ENCODE data around the gene CLK1. TPM values are rescaled to one million over a fixed set of nuclear protein-coding genes. Genes with fewer than 3 reads are reported as not detected.

Gene CLK1
- total and polyA plus RNA-seq, 5 donors from 2014 or later: 36.5 to 1,274 (median 42.7) TPM

DNA sequence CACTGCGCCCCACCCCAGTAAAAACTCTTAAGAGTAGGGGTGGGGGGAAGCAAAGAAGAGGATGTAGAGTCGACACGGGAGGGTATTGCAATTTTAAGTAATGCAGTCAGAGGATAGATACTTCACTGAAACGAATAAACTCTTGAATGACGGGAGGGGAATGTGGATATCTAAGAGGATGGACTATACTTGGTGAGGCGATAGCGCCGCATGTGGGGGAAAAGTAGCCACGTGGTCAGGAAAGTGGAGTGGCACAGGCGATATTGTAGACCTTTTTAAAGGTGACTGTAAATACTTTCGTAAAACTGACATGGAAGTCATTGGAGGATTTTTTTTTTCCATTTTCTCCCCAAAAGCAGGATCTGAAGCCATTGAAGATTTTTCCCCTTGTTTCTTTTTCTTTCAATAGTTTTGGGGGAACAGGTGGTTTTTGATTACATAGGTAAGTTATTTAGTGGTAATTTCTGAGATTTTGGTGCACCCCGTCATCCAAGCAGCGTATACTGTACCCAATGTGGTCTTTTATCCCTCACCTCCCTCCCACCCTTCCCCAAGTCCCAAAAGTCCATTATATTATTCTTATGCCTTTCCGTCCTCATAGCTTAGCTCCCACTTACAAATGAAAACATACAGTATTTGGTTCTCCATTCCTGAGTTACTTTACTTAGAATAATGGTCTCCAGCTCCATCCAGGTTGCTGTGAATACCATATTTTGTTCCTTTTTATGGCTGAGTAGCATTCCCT, 13.8 kb downstream of the CLK1 start:
- Histone ChIP-seq H3K27ac (ENCODE audit: insufficient read depth, low read length, poor library complexity, severe bottlenecking) (no peak overlapping the region), H3K36me3 (ENCODE audit: control insufficient read depth, insufficient read depth, low read length) (peaks cover 51% of the 10 kb centered on the region), H3K4me1 (ENCODE audit: control insufficient read depth, insufficient read depth, low read length, poor library complexity, severe bottlenecking) (no peaks in the 10 kb centered on the region), H3K9me3 (ENCODE audit: control insufficient read depth in 2 of 2, low read length in 2 of 2) (no peaks in the 10 kb centered on the region), H3K27me3 (ENCODE audit: control insufficient read depth, insufficient read depth, low read length) (no peaks in the 10 kb centered on the region), H3K4me3 (ENCODE audit: low read depth, low read length) (no peak overlapping the region)
- peaks cover 0 to 28% (median 10%) of the 10 kb centered on the region in 4 donors for H3K4me1 Mint-ChIP-seq
- peaks cover 35% of the 10 kb centered on the region for H3K36me3 Mint-ChIP-seq
- H3K27me3 Mint-ChIP-seq: no peaks in the 10 kb centered on the region
- no peaks in the 10 kb centered on the region for H3K9me3 Mint-ChIP-seq
- peak overlapping the region; percentile 23 to 72 (median 38) for H3K4me3 Mint-ChIP-seq
- H3K27ac Mint-ChIP-seq: peak overlapping the region in 1 of 3 donors; percentile 80
- ATAC-seq (ENCODE audit: low read depth in 2 of 2) (no peak), DNase-seq (no peak)

GRCh38 chr2:200847939-200848338, 16.5 kb downstream of the CLK1 start:
- DNase-seq (no peak), ATAC-seq (ENCODE audit: low read depth in 2 of 2) (no peak)
- Mint-ChIP-seq H3K4me3 (peak overlapping the region in 1 of 4 donors; percentile 29), H3K27me3 (no peaks in the 10 kb centered on the region), H3K9me3 (no peaks in the 10 kb centered on the region), H3K27ac (no peak overlapping the region), H3K36me3 (peaks cover 25% of the 10 kb centered on the region), H3K4me1 (peaks cover 0 to 14% (median 7%) of the 10 kb centered on the region in 4 donors)
- no peaks in the 10 kb centered on the region for H3K4me1 ChIP-seq (ENCODE audit: control insufficient read depth, insufficient read depth, low read length, poor library complexity, severe bottlenecking)
- no peak overlapping the region for H3K4me3 ChIP-seq (ENCODE audit: low read depth, low read length)
- peaks cover 24% of the 10 kb centered on the region for H3K36me3 ChIP-seq (ENCODE audit: control insufficient read depth, insufficient read depth, low read length)
- H3K9me3 ChIP-seq (ENCODE audit: control insufficient read depth in 2 of 2, low read length in 2 of 2): no peaks in the 10 kb centered on the region
- H3K27ac ChIP-seq (ENCODE audit: insufficient read depth, low read length, poor library complexity, severe bottlenecking): no peak overlapping the region
- H3K27me3 ChIP-seq (ENCODE audit: control insufficient read depth, insufficient read depth, low read length): no peaks in the 10 kb centered on the region

DNA sequence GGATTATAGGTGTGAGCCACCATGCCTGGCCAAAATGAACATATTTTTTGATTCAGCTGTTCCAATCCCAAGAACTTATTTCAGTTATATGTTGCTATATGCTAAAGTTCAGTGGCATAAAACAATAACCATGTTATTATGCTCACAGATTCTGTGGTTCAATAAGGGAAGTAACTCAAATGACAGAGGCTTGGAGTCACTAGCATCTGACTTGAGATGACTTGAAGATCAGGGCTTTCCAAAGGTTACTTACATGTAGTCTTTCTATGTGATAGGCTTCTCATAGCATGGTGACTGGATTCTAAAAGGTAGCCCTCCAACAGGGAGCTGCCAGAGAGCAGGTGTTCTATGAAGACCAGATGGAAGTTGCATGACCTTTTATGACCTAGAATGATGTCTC, 17.2 kb downstream of the CLK1 start:
- Mint-ChIP-seq H3K9me3 (no peaks in the 10 kb centered on the region), H3K27ac (no peak overlapping the region), H3K27me3 (no peaks in the 10 kb centered on the region), H3K36me3 (peaks cover 18% of the 10 kb centered on the region), H3K4me3 (no peak overlapping the region), H3K4me1 (peaks cover 0 to 7% (median 6%) of the 10 kb centered on the region in 4 donors)
- DNase-seq (no peak), ATAC-seq (ENCODE audit: low read depth in 2 of 2) (no peak)
- no peaks in the 10 kb centered on the region for H3K4me1 ChIP-seq (ENCODE audit: control insufficient read depth, insufficient read depth, low read length, poor library complexity, severe bottlenecking)
- H3K36me3 ChIP-seq (ENCODE audit: control insufficient read depth, insufficient read depth, low read length): peaks cover 17% of the 10 kb centered on the region
- H3K4me3 ChIP-seq (ENCODE audit: low read depth, low read length): no peak overlapping the region
- H3K27me3 ChIP-seq (ENCODE audit: control insufficient read depth, insufficient read depth, low read length): no peaks in the 10 kb centered on the region
- H3K9me3 ChIP-seq (ENCODE audit: control insufficient read depth in 2 of 2, low read length in 2 of 2): no peaks in the 10 kb centered on the region
- H3K27ac ChIP-seq (ENCODE audit: insufficient read depth, low read length, poor library complexity, severe bottlenecking): no peak overlapping the region

DNA sequence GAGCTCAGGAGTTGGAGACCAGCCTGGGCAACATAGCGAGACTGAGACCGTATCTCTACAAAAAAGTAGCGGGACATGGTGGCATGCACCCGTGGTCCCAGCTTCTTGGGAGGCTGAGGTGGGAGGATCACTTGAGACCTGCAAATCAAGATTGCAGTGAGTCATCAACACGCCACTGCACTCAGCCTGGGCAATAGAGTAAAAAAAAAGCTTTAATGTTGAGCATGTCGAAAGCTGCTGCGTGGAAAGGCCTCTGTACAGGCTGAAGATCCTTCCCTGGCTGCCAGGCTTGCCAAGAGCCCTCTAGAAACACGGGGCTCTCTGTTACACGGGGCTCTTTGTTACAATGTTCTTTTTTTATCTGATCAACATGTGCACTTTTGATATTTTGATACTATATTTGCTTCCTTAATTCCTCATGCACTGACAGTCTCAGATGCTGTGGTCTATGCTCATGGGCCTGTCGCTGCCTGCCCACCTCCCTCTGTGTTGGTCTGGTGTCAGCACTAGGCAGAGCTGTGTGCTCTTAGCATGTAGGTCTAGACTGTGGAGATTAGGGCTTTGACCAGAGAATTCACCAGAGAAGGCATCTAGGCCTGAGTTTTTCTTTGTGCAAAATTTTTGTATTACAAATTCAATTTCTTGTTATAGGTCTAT, 18.7 kb downstream of the CLK1 start:
- Mint-ChIP-seq H3K36me3 (peaks cover 6% of the 10 kb centered on the region), H3K4me1 (peaks cover 0 to 5% (median 2%) of the 10 kb centered on the region in 4 donors), H3K27me3 (no peaks in the 10 kb centered on the region), H3K4me3 (peak overlapping the region in 1 of 4 donors; percentile 44), H3K9me3 (no peaks in the 10 kb centered on the region), H3K27ac (no peak overlapping the region)
- H3K36me3 ChIP-seq (ENCODE audit: control insufficient read depth, insufficient read depth, low read length): peaks cover 3% of the 10 kb centered on the region
- DNase-seq (no peak), ATAC-seq (ENCODE audit: low read depth in 2 of 2) (no peak)
- no peaks in the 10 kb centered on the region for H3K4me1 ChIP-seq (ENCODE audit: control insufficient read depth, insufficient read depth, low read length, poor library complexity, severe bottlenecking)
- no peaks in the 10 kb centered on the region for H3K9me3 ChIP-seq (ENCODE audit: control insufficient read depth in 2 of 2, low read length in 2 of 2)
- no peak overlapping the region for H3K27ac ChIP-seq (ENCODE audit: insufficient read depth, low read length, poor library complexity, severe bottlenecking)
- no peaks in the 10 kb centered on the region for H3K27me3 ChIP-seq (ENCODE audit: control insufficient read depth, insufficient read depth, low read length)
- no peak overlapping the region for H3K4me3 ChIP-seq (ENCODE audit: low read depth, low read length)

DNA sequence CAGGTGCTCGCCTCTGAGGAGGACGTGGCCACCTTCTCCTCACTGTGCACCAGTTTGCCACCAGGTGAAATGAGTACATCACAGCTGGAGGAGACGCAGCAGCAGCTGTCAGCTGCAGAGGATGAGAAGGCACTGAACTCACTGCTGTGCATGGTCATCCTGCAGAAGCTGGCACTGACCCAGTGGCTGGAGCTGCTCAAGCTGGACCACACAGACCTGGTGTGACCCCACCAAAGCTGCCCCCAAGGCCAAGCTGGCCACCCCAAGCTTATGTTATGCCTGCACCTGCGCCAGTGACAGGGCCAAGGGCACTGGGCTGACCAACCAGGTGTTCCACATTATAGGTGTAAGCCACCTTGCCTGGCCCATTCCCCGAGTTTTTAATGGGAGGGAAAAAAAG, 19.3 kb downstream of the CLK1 start:
- no peaks in the 10 kb centered on the region for H3K4me1 ChIP-seq (ENCODE audit: control insufficient read depth, insufficient read depth, low read length, poor library complexity, severe bottlenecking)
- H3K27me3 Mint-ChIP-seq: no peaks in the 10 kb centered on the region
- no peak overlapping the region for H3K27ac Mint-ChIP-seq
- H3K27me3 ChIP-seq (ENCODE audit: control insufficient read depth, insufficient read depth, low read length): no peaks in the 10 kb centered on the region
- H3K9me3 ChIP-seq (ENCODE audit: control insufficient read depth in 2 of 2, low read length in 2 of 2): no peaks in the 10 kb centered on the region
- H3K4me3 ChIP-seq (ENCODE audit: low read depth, low read length): no peak overlapping the region
- no peak for ATAC-seq (ENCODE audit: low read depth in 2 of 2)
- no peaks in the 10 kb centered on the region for H3K9me3 Mint-ChIP-seq
- no peak overlapping the region for H3K4me3 Mint-ChIP-seq
- H3K27ac ChIP-seq (ENCODE audit: insufficient read depth, low read length, poor library complexity, severe bottlenecking): no peak overlapping the region
- DNase-seq: no peak
- H3K36me3 ChIP-seq (ENCODE audit: control insufficient read depth, insufficient read depth, low read length): no peaks in the 10 kb centered on the region
- peaks cover 0 to under 1% (median 0%) of the 10 kb centered on the region in 4 donors for H3K4me1 Mint-ChIP-seq
- no peaks in the 10 kb centered on the region for H3K36me3 Mint-ChIP-seq

DNA sequence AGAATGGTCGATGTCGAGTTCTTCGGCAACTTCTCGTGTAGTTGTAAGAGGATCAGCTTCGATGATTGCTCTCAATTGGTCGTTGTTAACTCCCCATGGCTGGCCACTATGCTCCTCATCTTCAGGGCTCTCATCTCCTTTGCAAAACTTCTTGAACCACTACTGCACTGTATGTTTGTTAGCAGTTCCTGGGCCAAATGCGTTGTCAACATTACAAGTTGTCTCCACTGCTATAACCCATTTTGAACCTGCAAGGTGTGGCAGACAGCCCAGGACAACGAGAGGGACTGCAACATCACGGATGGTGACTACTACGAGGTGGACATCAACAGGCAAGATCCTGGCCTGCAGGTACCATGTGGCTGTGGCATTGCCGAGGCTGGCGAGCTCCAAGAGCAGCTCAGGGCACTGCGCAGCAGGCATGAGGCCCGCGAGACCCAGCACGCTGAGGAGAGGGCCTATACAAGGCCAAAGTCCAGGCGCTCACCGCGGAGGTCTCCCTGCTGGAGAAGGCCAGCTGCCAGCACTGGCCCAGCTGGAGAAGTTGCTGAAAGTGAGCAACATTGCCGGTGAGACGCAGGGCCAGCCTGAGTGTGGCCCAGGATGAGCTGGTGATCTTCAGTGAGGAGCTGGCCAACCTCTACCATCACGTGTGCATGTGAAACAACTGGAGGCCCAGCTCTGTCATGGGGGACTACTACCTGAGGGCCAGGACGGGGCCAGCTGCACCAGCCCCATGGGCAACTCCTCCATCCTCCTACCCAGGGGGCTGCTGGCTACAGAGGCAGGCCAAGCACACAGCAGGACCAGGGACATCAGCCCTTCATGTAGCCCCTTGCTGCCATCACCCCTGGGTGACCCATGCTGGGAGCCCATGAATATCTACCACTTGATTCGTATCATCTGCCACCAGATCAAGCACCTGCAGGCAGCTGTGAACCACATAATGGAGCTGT, 20.2 kb downstream of the CLK1 start:
- DNase-seq: no peak
- Histone ChIP-seq H3K4me3 (ENCODE audit: low read depth, low read length) (no peak overlapping the region), H3K27me3 (ENCODE audit: control insufficient read depth, insufficient read depth, low read length) (no peaks in the 10 kb centered on the region), H3K27ac (ENCODE audit: insufficient read depth, low read length, poor library complexity, severe bottlenecking) (no peak overlapping the region), H3K36me3 (ENCODE audit: control insufficient read depth, insufficient read depth, low read length) (no peaks in the 10 kb centered on the region), H3K9me3 (ENCODE audit: control insufficient read depth in 2 of 2, low read length in 2 of 2) (no peaks in the 10 kb centered on the region), H3K4me1 (ENCODE audit: control insufficient read depth, insufficient read depth, low read length, poor library complexity, severe bottlenecking) (no peaks in the 10 kb centered on the region)
- Mint-ChIP-seq H3K27me3 (no peaks in the 10 kb centered on the region), H3K4me1 (no peaks in the 10 kb centered on the region), H3K9me3 (no peaks in the 10 kb centered on the region), H3K4me3 (no peak overlapping the region), H3K36me3 (no peaks in the 10 kb centered on the region), H3K27ac (no peak overlapping the region)
- no peak for ATAC-seq (ENCODE audit: low read depth in 2 of 2)

- H3K9me3 Mint-ChIP-seq: peaks cover 0 to 12% (median 0%) of the 10 kb centered on the region in 7 donors
- no peaks in the 10 kb centered on the region for H3K27me3 Mint-ChIP-seq
- H3K4me1 Mint-ChIP-seq: no peaks in the 10 kb centered on the region
- ATAC-seq (ENCODE audit: low read depth in 2 of 2) (no peak), DNase-seq (no peak)
- no peaks in the 10 kb centered on the region for H3K36me3 ChIP-seq (ENCODE audit: control insufficient read depth, insufficient read depth, low read length)
- H3K27ac ChIP-seq (ENCODE audit: insufficient read depth, low read length, poor library complexity, severe bottlenecking): no peak overlapping the region
- no peak overlapping the region for H3K4me3 Mint-ChIP-seq
- no peaks in the 10 kb centered on the region for H3K4me1 ChIP-seq (ENCODE audit: control insufficient read depth, insufficient read depth, low read length, poor library complexity, severe bottlenecking)
- no peaks in the 10 kb centered on the region for H3K27me3 ChIP-seq (ENCODE audit: control insufficient read depth, insufficient read depth, low read length)
- H3K27ac Mint-ChIP-seq: no peak overlapping the region
- H3K4me3 ChIP-seq (ENCODE audit: low read depth, low read length): no peak overlapping the region
- H3K36me3 Mint-ChIP-seq: peaks cover 5% of the 10 kb centered on the region
- H3K9me3 ChIP-seq (ENCODE audit: control insufficient read depth in 2 of 2, low read length in 2 of 2): peaks cover 9 to 11% of the 10 kb centered on the region in 2 experiments
Observed at GRCh38 chr2:200839513-200839912, 24.9 kb downstream of the CLK1 start.
